Mucosa of descending colon (tissue), 3 donors: ENCODE measurements around the gene SMDT1. TPM values are rescaled to one million over a fixed set of nuclear protein-coding genes. Genes with fewer than 3 reads are reported as not detected.

ENCODE experiments used
- ATAC-seq: fragments of 200-7000 bp; cut with Tn5 transposase; one replicate; pipeline ENCODE4 v1.9.1; 2020; ENCODE audit warnings: mild to moderate bottlenecking, moderate library complexity
- DNase-seq, 3 donors: peaks; one replicate each; pipeline ENCODE4 v3.0.0-alpha.2; 2020
- H3K36me3 ChIP-seq: fragments of 200-600 bp; one replicate; pipeline ENCODE4 v1.8.0; 2021; ENCODE audit warnings: low read depth, mild to moderate bottlenecking
- H3K4me1 ChIP-seq: fragments of 200-600 bp; one replicate; pipeline ENCODE4 v1.8.0; 2021; ENCODE audit warnings: low read depth, mild to moderate bottlenecking
- H3K4me3 ChIP-seq: fragments of 200-600 bp; one replicate; pipeline ENCODE4 v1.8.0; 2021; ENCODE audit warnings: mild to moderate bottlenecking
- H3K9me3 ChIP-seq: fragments of 200-600 bp; one replicate; pipeline ENCODE4 v1.8.0; 2021; ENCODE audit warnings: mild to moderate bottlenecking
- intact Hi-C, 2 donors: fragments of 100-400 bp; cut with DNase I in 1 of 2; cut with micrococcal nuclease in 1 of 2; formaldehyde crosslinking; loops; one replicate each; pipeline versions ENCODE4 v1.11.0 to v1.11.1; 2022; cut with DNase I, micrococcal nuclease
- long read RNA-seq, 2 donors: library from polyadenylated mRNA; unstranded; transcript quantifications; one replicate each; pipeline ENCODE4 v2.0.0, GENCODE V29; 2019 to 2021
- total RNA-seq, 3 donors: library from RNA; stranded (reverse); fragmentation: NEBNext Ultra II Directional in 2 of 3; extraction: Animal tissue kit (Norgen Biotek cat#: 25700) in 2 of 3; gene quantifications; one replicate each; pipeline versions ENCODE4 v1.2.1 to v1.2.4, GENCODE V29; 2021 to 2023
- TF ChIP-seq, protein P1 (sequence below): fragments of 200-600 bp; IDR thresholded peaks from one replicate; pipeline ENCODE4 v1.8.0; 2022; ENCODE audit warnings: antibody characterized with exemption, mild to moderate bottlenecking
- donor health status: DM: no; HTN: no; CAD: no; lungs with moderate emphysema.
- donor health status: DM: no; HTN: no; CAD: no.
- donor health status: DM: no; HTN: yes; CAD: no.

SMDT1 gene, protein sequence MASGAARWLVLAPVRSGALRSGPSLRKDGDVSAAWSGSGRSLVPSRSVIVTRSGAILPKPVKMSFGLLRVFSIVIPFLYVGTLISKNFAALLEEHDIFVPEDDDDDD
- 100 to 1,000 TPM in 2 of 3 donors, 10 to 100 TPM in 1; 79.7 to 118 (median 102) TPM for total RNA-seq
- long read RNA-seq, donor 1, transcript SMDT1-201 (3 exons, 1,567 nt), result major isoform, 92 of 103 reads
- long read RNA-seq, donor 1, transcript SMDT1-202 (3 exons, 591 nt), result minor isoform, 5 of 103 reads
- long read RNA-seq, donor 1, partial matches to known transcripts, result 1 of 103 reads
- long read RNA-seq, donor 1, other reads (novel, unspliced or antisense), result 4 of 103 reads
- long read RNA-seq, donor 2, transcript SMDT1-201 (3 exons, 1,567 nt), result major isoform, 65 of 70 reads
- long read RNA-seq, donor 2, partial matches to known transcripts, result 1 of 70 reads
- long read RNA-seq, donor 2, other reads (novel, unspliced or antisense), result 1 of 70 reads

DNA sequence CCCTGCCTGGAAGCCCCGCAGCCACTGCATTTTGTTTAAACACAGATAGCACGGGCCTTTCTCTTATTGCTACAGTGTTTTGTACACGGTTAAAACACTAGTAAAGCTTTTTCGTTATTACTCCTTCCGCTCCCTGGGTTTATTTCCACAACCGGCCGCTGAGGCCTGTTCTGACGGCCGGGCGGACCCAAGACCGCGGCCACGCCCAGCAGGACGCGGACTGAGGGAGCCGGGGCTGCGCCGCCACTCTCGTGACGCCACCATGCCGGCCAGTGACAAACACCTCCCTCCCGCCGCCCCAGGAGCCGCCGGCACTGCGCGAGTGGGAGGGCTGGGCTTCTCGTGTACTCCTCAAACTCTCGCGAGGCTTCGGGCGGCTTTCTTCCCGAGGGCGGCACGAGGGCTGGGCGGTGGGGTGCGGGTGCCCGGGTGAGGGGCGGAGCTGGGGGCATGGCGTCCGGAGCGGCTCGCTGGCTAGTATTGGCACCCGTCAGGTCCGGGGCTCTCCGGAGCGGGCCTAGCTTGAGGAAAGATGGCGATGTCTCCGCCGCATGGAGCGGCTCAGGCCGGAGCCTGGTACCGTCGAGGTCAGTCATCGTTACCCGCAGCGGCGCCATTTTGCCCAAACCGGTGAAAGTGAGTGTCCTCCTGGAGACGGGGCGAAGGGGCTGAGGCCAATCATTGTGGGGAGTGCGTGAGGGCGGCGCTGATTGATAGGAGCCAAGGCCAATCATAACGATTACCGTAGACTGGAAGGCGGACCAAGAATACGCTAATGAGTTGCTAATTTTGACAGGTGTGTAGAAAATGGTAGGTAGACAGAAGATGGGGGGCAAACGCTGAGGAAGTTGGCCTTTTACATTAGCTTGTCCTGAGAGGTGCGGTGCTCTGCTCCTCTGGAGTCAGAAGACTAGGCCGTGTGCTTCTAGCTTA is at the start of gene SMDT1:
SMDT1 (plus strand) TSS at position 382 of the 933 bp plus-strand sequence; CDS start at position 451, 69 bp downstream.
- Histone ChIP-seq H3K4me3 (peak within 1 kb of the TSS; percentile 33), H3K9me3 (no peaks in the 10 kb centered on the region), H3K4me1 (peaks cover 25% of the 10 kb centered on the region), H3K36me3 (no peaks in the 10 kb centered on the region)
- ATAC-seq (peak; percentile 93), DNase-seq (peak; percentile 98 to 100 (median 99))
- TF ChIP-seq, protein P1, sequence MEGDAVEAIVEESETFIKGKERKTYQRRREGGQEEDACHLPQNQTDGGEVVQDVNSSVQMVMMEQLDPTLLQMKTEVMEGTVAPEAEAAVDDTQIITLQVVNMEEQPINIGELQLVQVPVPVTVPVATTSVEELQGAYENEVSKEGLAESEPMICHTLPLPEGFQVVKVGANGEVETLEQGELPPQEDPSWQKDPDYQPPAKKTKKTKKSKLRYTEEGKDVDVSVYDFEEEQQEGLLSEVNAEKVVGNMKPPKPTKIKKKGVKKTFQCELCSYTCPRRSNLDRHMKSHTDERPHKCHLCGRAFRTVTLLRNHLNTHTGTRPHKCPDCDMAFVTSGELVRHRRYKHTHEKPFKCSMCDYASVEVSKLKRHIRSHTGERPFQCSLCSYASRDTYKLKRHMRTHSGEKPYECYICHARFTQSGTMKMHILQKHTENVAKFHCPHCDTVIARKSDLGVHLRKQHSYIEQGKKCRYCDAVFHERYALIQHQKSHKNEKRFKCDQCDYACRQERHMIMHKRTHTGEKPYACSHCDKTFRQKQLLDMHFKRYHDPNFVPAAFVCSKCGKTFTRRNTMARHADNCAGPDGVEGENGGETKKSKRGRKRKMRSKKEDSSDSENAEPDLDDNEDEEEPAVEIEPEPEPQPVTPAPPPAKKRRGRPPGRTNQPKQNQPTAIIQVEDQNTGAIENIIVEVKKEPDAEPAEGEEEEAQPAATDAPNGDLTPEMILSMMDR, result no peak
- intact Hi-C loops, result no loop called here

DNA sequence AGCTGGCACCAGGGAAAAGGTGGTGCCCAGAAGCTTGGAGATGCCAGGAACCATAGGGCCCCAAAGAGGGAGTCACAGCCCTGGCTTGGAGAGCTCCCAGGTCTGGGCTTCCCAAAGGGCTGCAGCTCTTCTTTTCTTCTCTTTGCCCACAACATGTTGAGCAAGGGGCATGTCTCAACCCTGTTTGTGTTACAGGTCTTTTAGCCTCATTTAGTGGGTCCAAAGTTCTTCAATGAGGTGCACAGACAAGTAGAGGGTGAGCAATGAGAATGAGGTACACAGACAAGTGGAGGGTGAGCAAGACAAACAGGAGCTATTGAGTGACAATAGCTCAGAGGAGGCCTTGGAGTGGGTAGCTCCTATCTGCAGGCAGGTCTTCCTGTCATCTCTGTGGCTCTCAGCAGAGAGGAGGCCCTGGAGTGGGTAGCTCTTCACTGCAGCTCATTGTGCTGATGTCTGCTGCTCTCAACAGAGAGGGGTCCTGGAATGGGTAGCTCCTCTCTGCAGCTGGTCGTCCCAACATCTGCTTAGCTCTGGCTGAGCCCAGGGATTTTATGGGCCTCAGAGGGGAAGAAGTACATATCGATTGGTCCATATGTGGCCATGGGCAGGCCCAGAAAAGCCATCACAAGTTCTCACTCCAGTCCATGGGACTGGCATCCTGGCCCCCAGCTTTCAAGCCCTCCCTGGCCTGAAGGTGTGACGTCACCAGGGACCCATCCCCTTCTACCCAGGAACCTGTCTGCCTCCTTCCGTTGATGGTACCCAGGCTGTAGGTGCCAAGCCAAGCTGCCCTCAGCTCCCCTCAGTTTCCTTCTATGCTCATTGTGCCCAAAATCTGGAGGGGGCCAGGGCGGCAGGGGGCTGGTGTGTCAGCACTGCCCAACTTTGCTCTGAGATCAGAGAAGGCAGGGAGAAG is 46.0 kb upstream of the SMDT1 start:
- ATAC-seq (no peak), DNase-seq (no peak)
- no peaks in the 10 kb centered on the region for H3K36me3 ChIP-seq
- no peaks in the 10 kb centered on the region for H3K4me1 ChIP-seq
- no peak overlapping the region for H3K4me3 ChIP-seq
- TF ChIP-seq, protein P1, result no peak
- H3K9me3 ChIP-seq, result peaks cover 3% of the 10 kb centered on the region
- intact Hi-C loops, result no loop called here

DNA sequence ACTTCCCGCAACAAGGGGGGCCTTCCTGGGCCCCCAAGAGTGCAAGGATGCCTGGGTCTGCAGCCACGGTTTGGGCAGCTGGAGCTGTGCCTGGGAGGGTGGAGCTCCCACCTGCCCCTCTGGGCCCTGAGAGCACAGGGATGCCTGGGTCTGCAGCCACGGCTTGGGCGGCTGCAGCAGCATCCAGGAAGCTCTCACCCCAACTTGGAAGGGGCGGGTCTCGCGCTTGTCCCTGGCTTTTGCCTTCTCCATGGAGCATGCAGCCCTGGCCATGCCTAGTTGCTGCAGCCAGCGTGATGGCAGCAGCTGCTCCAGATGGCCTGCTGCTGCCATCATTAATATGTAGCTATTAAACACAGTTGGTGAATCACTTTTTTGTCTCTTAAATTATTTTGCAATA is 44.2 kb upstream of the SMDT1 start:
- ATAC-seq (no peak), DNase-seq (no peak)
- Histone ChIP-seq H3K4me3 (no peak overlapping the region), H3K36me3 (no peaks in the 10 kb centered on the region), H3K9me3 (peaks cover 3% of the 10 kb centered on the region), H3K4me1 (no peaks in the 10 kb centered on the region)
- TF ChIP-seq, protein P1, result no peak
- intact Hi-C loops, result no loop called here

DNA sequence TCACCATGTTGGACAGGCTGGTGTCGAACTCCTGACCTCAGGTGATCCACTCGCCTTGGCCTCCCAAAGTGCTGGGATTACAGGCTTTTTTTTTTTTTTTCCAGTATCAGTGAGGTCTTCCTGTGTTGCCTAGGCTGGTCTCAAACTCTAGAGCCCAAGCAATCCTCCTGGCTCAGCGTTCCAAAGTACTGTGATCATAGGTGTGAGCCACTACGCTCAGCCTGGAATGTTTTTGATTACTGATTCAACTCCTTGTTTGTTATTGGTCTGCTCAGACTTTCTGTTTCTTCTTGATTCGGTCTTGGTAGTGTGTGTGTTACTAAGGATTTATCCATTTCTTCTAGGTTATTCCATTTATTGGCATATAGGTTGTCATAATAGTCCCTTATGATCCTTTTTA is 40.2 kb upstream of the SMDT1 start:
- Histone ChIP-seq H3K4me3 (no peak overlapping the region), H3K36me3 (no peaks in the 10 kb centered on the region), H3K9me3 (peaks cover 18% of the 10 kb centered on the region), H3K4me1 (no peaks in the 10 kb centered on the region)
- TF ChIP-seq, protein P1, result no peak
- intact Hi-C loops, result no loop called here
- ATAC-seq, result no peak
- no peak for DNase-seq

DNA sequence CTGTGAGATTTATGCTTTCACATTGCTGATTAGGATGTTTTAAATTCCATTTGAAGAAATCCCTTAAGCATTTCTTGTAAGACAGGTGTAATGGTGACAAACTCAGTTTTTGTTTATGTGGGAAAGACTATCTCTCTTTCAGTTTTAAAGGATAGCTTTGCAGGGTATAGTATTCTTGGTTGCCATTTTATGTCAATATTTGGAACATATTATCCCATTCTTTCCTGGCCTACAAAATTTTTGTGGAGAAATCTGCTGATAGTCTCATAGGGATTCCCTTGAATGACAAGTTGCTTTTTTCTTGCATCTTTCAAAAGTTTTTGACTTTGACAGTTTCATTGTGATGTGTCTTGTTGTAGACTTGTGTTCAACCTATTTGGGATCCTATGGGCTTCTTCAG is 37.7 kb upstream of the SMDT1 start:
- ATAC-seq, result no peak
- TF ChIP-seq, protein P1, result no peak
- H3K4me1 ChIP-seq, result no peaks in the 10 kb centered on the region
- H3K9me3 ChIP-seq, result peaks cover 14% of the 10 kb centered on the region
- DNase-seq, result no peak
- no peaks in the 10 kb centered on the region for H3K36me3 ChIP-seq
- intact Hi-C loops, result no loop called here
- no peak overlapping the region for H3K4me3 ChIP-seq
